Heart left ventricle (tissue), 13 donors: ENCODE measurements around the gene CFAP119.

Experiments used
- CTCF ChIP-seq, 12 donors: fragments of 200-600 bp; sonication (generic) in 4 of 12; IDR thresholded peaks; one replicate each; pipeline versions ENCODE4 v1.5.0 to v1.8.0; 2018 to 2022; ENCODE audit warnings: antibody characterized with exemption in 12 of 12, mild to moderate bottlenecking in 5 of 12
- POLR2A ChIP-seq, 2 donors: fragments of 450-650 bp; IDR thresholded peaks; one replicate each; pipeline ENCODE4 v1.6.1; 2017; ENCODE audit warnings: antibody characterized with exemption in 2 of 2, mild to moderate bottlenecking in 2 of 2, moderate library complexity in 2 of 2
- donor health status: ischemic (EF 13 %, LVEDD 7.1; RV severe dilation, severe dysfunction).
- donor health status: DM: no; HTN: yes; CAD: no.
- donor health status: DM: no; HTN: no; CAD: no.
- donor health status: ischemic (EF 25% LVEDD 6.9; RV normal size, moderate dysfunction).
- donor health status: ischemic (EF 25% LVEDD 5.7; RV mildly dilated, moderate dysfunction).
- donor health status: ischemic (EF 35%, LVEDD 5.7; RV mildly dilated, moderate dysfunction).
- donor health status: nonischemic (EF 11% LVEDD 7.7; RV severe dilation, severe dysfunction).
- donor health status: DM: yes; HTN: yes; CAD: no.
- donor health status: PGD.
- donor health status: ischemic (EF 29% LVEDD 5.4; RV normal size, mild dysfunction).
- donor health status: nonischemic (EF 23%, LVEDD 6.1; RV moderate dilation, normal function).

GRCh38 chr16:30711712-30712111, 50.1 kb downstream of the CFAP119 start:
- TF ChIP-seq CTCF (IDR thresholded peaks at IDR 0.05) (no peak), POLR2A (IDR thresholded peaks at IDR 0.05) (no peak)
